ENCODE measurements around the gene EHBP1L1. TPM values are rescaled to one million over a fixed set of nuclear protein-coding genes. Genes with fewer than 3 reads are reported as not detected.
A peak's percentile ranks its signal among the peaks of the same experiment; 100 is the strongest.
"Not testable (repeated sequence)": the region's sequence is repeated elsewhere in the genome, so short reads cannot be mapped to it uniquely, and the experiment has no call there.

Gene EHBP1L1
- total RNA-seq, 1 experiment from 2014 or later: 18.5 TPM

GRCh38 chr11:65627202-65627601 is 51.3 kb downstream of the EHBP1L1 start:
- Histone ChIP-seq H3K9me3 (replicated peaks) (no peaks in the 10 kb centered on the region), H3K27me3 (no peaks in the 10 kb centered on the region), H3K4me3 (no peak overlapping the region), H3K27ac (no peak overlapping the region), H3K36me3 (peaks cover 39% of the 10 kb centered on the region), H3K4me1 (no peaks in the 10 kb centered on the region)
- no peak for DNase-seq

- no peaks in the 10 kb centered on the region for H3K9me3 ChIP-seq (replicated peaks)
- H3K36me3 ChIP-seq: peaks cover 40% of the 10 kb centered on the region
- H3K4me3 ChIP-seq: no peak overlapping the region
- no peak overlapping the region for H3K27ac ChIP-seq
- H3K4me1 ChIP-seq: no peaks in the 10 kb centered on the region
- DNase-seq: no peak
- H3K27me3 ChIP-seq: no peaks in the 10 kb centered on the region
Observed at GRCh38 chr11:65629579-65629978, 53.7 kb downstream of the EHBP1L1 start.

GRCh38 chr11:65630215-65630614 is 54.4 kb downstream of the EHBP1L1 start:
- no peak overlapping the region for H3K4me3 ChIP-seq

GRCh38 chr11:65633390-65634108 is 57.7 kb downstream of the EHBP1L1 start:
- DNase-seq: no peak
- Histone ChIP-seq H3K36me3 (peaks cover 40% of the 10 kb centered on the region), H3K4me1 (no peaks in the 10 kb centered on the region; the same call in 1 of the 2 replicates), H3K9me3 (replicated peaks) (no peaks in the 10 kb centered on the region), H3K27ac (no peak overlapping the region), H3K4me3 (no peak overlapping the region), H3K27me3 (no peaks in the 10 kb centered on the region)

More at GRCh38 chr11:65630215-65630614, 54.4 kb downstream of the EHBP1L1 start:
- Histone ChIP-seq H3K27me3 (no peaks in the 10 kb centered on the region), H3K27ac (no peak overlapping the region), H3K4me1 (no peaks in the 10 kb centered on the region), H3K9me3 (replicated peaks) (no peaks in the 10 kb centered on the region), H3K36me3 (peaks cover 46% of the 10 kb centered on the region)
- no peak for DNase-seq

- H3K27me3 ChIP-seq: no peaks in the 10 kb centered on the region
- H3K4me1 ChIP-seq: no peaks in the 10 kb centered on the region; the same call in 1 of the 2 replicates
- peaks cover 36% of the 10 kb centered on the region for H3K36me3 ChIP-seq
- no peak overlapping the region for H3K27ac ChIP-seq
- no peaks in the 10 kb centered on the region for H3K9me3 ChIP-seq (replicated peaks)
- DNase-seq: no peak
- no peak overlapping the region for H3K4me3 ChIP-seq
Observed at GRCh38 chr11:65634109-65634436, 58.2 kb downstream of the EHBP1L1 start.

GRCh38 chr11:65634440-65634839 is 58.6 kb downstream of the EHBP1L1 start:
- Histone ChIP-seq H3K4me3 (no peak overlapping the region), H3K4me1 (no peaks in the 10 kb centered on the region; the same call in 1 of the 2 replicates), H3K27me3 (no peaks in the 10 kb centered on the region), H3K27ac (no peak overlapping the region), H3K36me3 (peaks cover 32% of the 10 kb centered on the region), H3K9me3 (replicated peaks) (no peaks in the 10 kb centered on the region)
- no peak for DNase-seq

GRCh38 chr11:65634905-65635731 is 59.3 kb downstream of the EHBP1L1 start:
- H3K4me3 ChIP-seq: no peak overlapping the region
- H3K27me3 ChIP-seq: no peaks in the 10 kb centered on the region
- H3K4me1 ChIP-seq: no peaks in the 10 kb centered on the region; the same call in 1 of the 2 replicates
- H3K27ac ChIP-seq: no peak overlapping the region
- H3K36me3 ChIP-seq: peaks cover 31% of the 10 kb centered on the region
- DNase-seq: no peak
- H3K9me3 ChIP-seq (replicated peaks): no peaks in the 10 kb centered on the region

GRCh38 chr11:65636108-65637031 is 60.5 kb downstream of the EHBP1L1 start:
- peaks cover 22% of the 10 kb centered on the region for H3K36me3 ChIP-seq
- no peaks in the 10 kb centered on the region for H3K27me3 ChIP-seq
- H3K27ac ChIP-seq: no peak overlapping the region
- no peak overlapping the region for H3K4me3 ChIP-seq
- no peaks in the 10 kb centered on the region for H3K9me3 ChIP-seq (replicated peaks)
- H3K4me1 ChIP-seq: no peaks in the 10 kb centered on the region; the same call in 1 of the 2 replicates
- DNase-seq: no peak

- Histone ChIP-seq H3K36me3 (peaks cover 22% of the 10 kb centered on the region), H3K4me3 (no peak overlapping the region), H3K27ac (no peak overlapping the region), H3K9me3 (replicated peaks) (no peaks in the 10 kb centered on the region), H3K4me1 (no peaks in the 10 kb centered on the region; the same call in 1 of the 2 replicates), H3K27me3 (no peaks in the 10 kb centered on the region)
- no peak for DNase-seq
Observed at GRCh38 chr11:65637032-65637557, 61.2 kb downstream of the EHBP1L1 start.

GRCh38 chr11:65637794-65638419 is 62.1 kb downstream of the EHBP1L1 start, which contains the start of gene SIPA1:
TSS of gene SIPA1 (plus strand) at chr11:65638101. CDS start at chr11:65640922, 2,821 bp downstream.
- peaks cover 22% of the 10 kb centered on the region for H3K36me3 ChIP-seq
- H3K4me1 ChIP-seq: no peaks in the 10 kb centered on the region; the same call in 1 of the 2 replicates

GRCh38 chr11:65639228-65639597 is 63.4 kb downstream of the EHBP1L1 start:
- H3K27ac ChIP-seq; H3K9me3 ChIP-seq (replicated peaks); H3K4me1 ChIP-seq; DNase-seq; H3K27me3 ChIP-seq; H3K4me3 ChIP-seq: not testable (repeated sequence)
- peaks cover 22% of the 10 kb centered on the region for H3K36me3 ChIP-seq

More at GRCh38 chr11:65637794-65638419, 62.1 kb downstream of the EHBP1L1 start, which contains the start of gene SIPA1:
- Histone ChIP-seq H3K27ac (peak within 1 kb of the TSS; percentile 12; the same call in 1 of the 2 replicates), H3K9me3 (replicated peaks) (no peaks in the 10 kb centered on the region), H3K27me3 (no peaks in the 10 kb centered on the region), H3K4me3 (peak within 1 kb of the TSS; percentile 54)
- DNase-seq: peak; percentile 70 to 73

- Histone ChIP-seq H3K27ac (no peak overlapping the region), H3K4me3 (no peak overlapping the region), H3K36me3 (peaks cover 19% of the 10 kb centered on the region), H3K9me3 (replicated peaks) (no peaks in the 10 kb centered on the region), H3K4me1 (no peaks in the 10 kb centered on the region; the same call in 1 of the 2 replicates), H3K27me3 (no peaks in the 10 kb centered on the region)
- DNase-seq: no peak
Observed at GRCh38 chr11:65639623-65640482, 64.0 kb downstream of the EHBP1L1 start.

Data from SJCRH30 (cell line).